Heart right ventricle (tissue), 16 donors: ENCODE results near the gene ZFR2. TPM values are rescaled to one million over a fixed set of nuclear protein-coding genes. Genes with fewer than 3 reads are reported as not detected.

ENCODE experiments used
- ATAC-seq, 8 donors: fragments of 200-7000 bp; cut with Tn5 transposase; one replicate each; pipeline ENCODE4 v1.9.1; 2020; ENCODE audit warnings: mild to moderate bottlenecking in 8 of 8, moderate library complexity in 8 of 8, moderate number of reproducible peaks in 1 of 8
- DNase-seq, 2 donors: peaks; one replicate each; pipeline ENCODE4 v3.0.0-alpha.2; 2020
- H3K27ac ChIP-seq, 10 donors: fragments of 200-600 bp; sonication (generic) in 2 of 10; one replicate each; pipeline versions ENCODE4 v1.5.0 to v1.8.0; 2020 to 2022; ENCODE audit warnings: mild to moderate bottlenecking in 3 of 10
- H3K27me3 ChIP-seq, 7 donors: fragments of 200-600 bp; one replicate each; pipeline ENCODE4 v1.8.0; 2021 to 2022; ENCODE audit warnings: mild to moderate bottlenecking in 2 of 7
- H3K36me3 ChIP-seq, 9 donors: fragments of 200-600 bp; sonication (generic) in 1 of 9; one replicate each; pipeline versions ENCODE4 v1.5.0 to v1.8.0; 2020 to 2022; ENCODE audit warnings: mild to moderate bottlenecking in 2 of 9
- H3K4me1 ChIP-seq, 9 donors: fragments of 200-600 bp; sonication (generic) in 1 of 9; one replicate each; pipeline versions ENCODE4 v1.5.0 to v1.8.0; 2020 to 2022; ENCODE audit warnings: mild to moderate bottlenecking in 4 of 9
- H3K4me3 ChIP-seq, 10 donors: fragments of 200-600 bp; sonication (generic) in 2 of 10; one replicate each; pipeline versions ENCODE4 v1.5.0 to v1.8.0; 2020 to 2022; ENCODE audit warnings: mild to moderate bottlenecking in 7 of 10, moderate library complexity in 2 of 10
- H3K9me3 ChIP-seq, 11 donors: fragments of 200-600 bp in 10 of 11; sonication (generic) in 2 of 11; one replicate each; pipeline versions ENCODE4 v1.5.0 to v1.8.0; 2013 to 2022; ENCODE audit warnings: mild to moderate bottlenecking in 2 of 11, control low read depth in 1 of 11, moderate library complexity in 1 of 11
- CTCF ChIP-seq, 9 donors: fragments of 200-600 bp; sonication (generic) in 2 of 9; IDR thresholded peaks; one replicate each; pipeline versions ENCODE4 v1.5.0 to v1.8.0; 2021 to 2022; ENCODE audit warnings: antibody characterized with exemption in 9 of 9, mild to moderate bottlenecking in 5 of 9, moderate library complexity in 1 of 9
- WGBS, 2 donors: extraction: QIAGEN DNeasy Blood & Tissue Kit; methylation state at CpG; one replicate each; pipeline ENCODE4 v1.1.7; 2013; ENCODE audit warnings: inconsistent platforms in 1 of 2; 5-methylcytosine and 5-hydroxymethylcytosine counted together
- intact Hi-C, 10 donors: fragments of 100-400 bp; cut with DNase I; formaldehyde crosslinking; loops; one replicate each; pipeline versions ENCODE4 v1.11.1 to v1.14.2; 2022
- polyA plus RNA-seq, 2 donors: library from polyadenylated mRNA; stranded (reverse); fragments of 200-250 nt; gene quantifications; one replicate each; pipeline ENCODE4 v1.2.3, GENCODE V29; 2013
- total RNA-seq, 10 donors: library from RNA; stranded (reverse); fragmentation: NEBNext Ultra II Directional in 3 of 10; extraction: Animal tissue kit (Norgen Biotek cat#: 25700) in 3 of 10; gene quantifications; one replicate each; pipeline versions ENCODE4 v1.2.1 to v1.2.4, GENCODE V29; 2021 to 2023
- donor health status: Arrhythmogenic right ventricular cardiomyopathy.
- donor health status: ischemic (EF 13 %, LVEDD 7.1; RV severe dilation, severe dysfunction).
- donor health status: healthy with polysubstance abuse.
- donor health status: DM: no; HTN: yes; CAD: no.
- donor health status: DM: no; HTN: no; CAD: no.
- donor health status: ischemic (EF 25% LVEDD 6.9; RV normal size, moderate dysfunction).
- donor health status: ischemic (EF 25% LVEDD 5.7; RV mildly dilated, moderate dysfunction).
- donor health status: healthy.
- donor health status: DM: yes; HTN: yes; CAD: no.
- donor health status: Ischemic cardiomyopathy.
- donor health status: ischemic (EF 35%, LVEDD 5.7; RV mildly dilated, moderate dysfunction).
- donor health status: nonischemic (EF 11% LVEDD 7.7; RV severe dilation, severe dysfunction).
- donor health status: DM: yes; HTN: yes; CAD: no.
- donor health status: PGD.
- donor health status: ischemic (EF 29% LVEDD 5.4; RV normal size, mild dysfunction).
- donor health status: nonischemic (EF 23%, LVEDD 6.1; RV moderate dilation, normal function).

ZFR2 gene
- total and polyA plus RNA-seq, 12 donors: 0.04 to 0.29 TPM; not detected in 10

GRCh38 chr19:3780786-3781304, 88.0 kb downstream of the ZFR2 start:
- Histone ChIP-seq H3K4me1 (peaks cover 0 to 11% (median 3%) of the 10 kb centered on the region in 9 donors), H3K27ac (no peak overlapping the region), H3K27me3 (peaks cover 16 to 39% (median 35%) of the 10 kb centered on the region in 7 donors), H3K9me3 (peaks cover 0 to 28% (median 21%) of the 10 kb centered on the region in 11 donors), H3K36me3 (no peaks in the 10 kb centered on the region), H3K4me3 (no peak overlapping the region)
- no peak for ATAC-seq
- intact Hi-C loops: loop anchor here in 2 of 10 donors (5.0 kb wide), 1 partner anchor 41 kb away; no protein-coding TSS in a partner anchor
- DNase-seq: no peak
- no peak for TF ChIP-seq CTCF (IDR thresholded peaks at IDR 0.05)
- WGBS, 2 donors: 90 to 92% methylated on average over 9 of the region's 9 CpGs

- no peak overlapping the region for H3K4me3 ChIP-seq
- 70 to 73% methylated on average over 44 of the region's 44 CpGs for whole genome bisulfite sequencing, 2 donors
- H3K9me3 ChIP-seq: peaks cover 0 to 28% (median 21%) of the 10 kb centered on the region in 11 donors
- TF ChIP-seq CTCF (IDR thresholded peaks at IDR 0.05): no peak
- H3K27me3 ChIP-seq: peaks cover 4 to 21% (median 18%) of the 10 kb centered on the region in 7 donors
- no peaks in the 10 kb centered on the region for H3K36me3 ChIP-seq
- intact Hi-C loops: no loop called here
- no peak overlapping the region for H3K27ac ChIP-seq
- no peaks in the 10 kb centered on the region for H3K4me1 ChIP-seq
- DNase-seq: no peak
- no peak for ATAC-seq
Observed at GRCh38 chr19:3778899-3779723, 89.7 kb downstream of the ZFR2 start.

- 88 to 89% methylated on average over 37 of the region's 37 CpGs for WGBS, 2 donors
- intact Hi-C loops: no loop called here
- TF ChIP-seq CTCF (IDR thresholded peaks at IDR 0.05): no peak
Observed at GRCh38 chr19:3778104-3778867, 90.6 kb downstream of the ZFR2 start.

GRCh38 chr19:3776479-3777040, 92.3 kb downstream of the ZFR2 start:
- no peak for TF ChIP-seq CTCF (IDR thresholded peaks at IDR 0.05)
- no peak overlapping the region for H3K4me3 ChIP-seq
- 81 to 92% methylated on average over 1 of the region's 1 CpG for WGBS, 2 donors
- H3K36me3 ChIP-seq: no peaks in the 10 kb centered on the region
- no peaks in the 10 kb centered on the region for H3K27me3 ChIP-seq
- H3K27ac ChIP-seq: no peak overlapping the region
- peaks cover 0 to 13% (median 9%) of the 10 kb centered on the region in 11 donors for H3K9me3 ChIP-seq
- DNase-seq (no peak), ATAC-seq (no peak)
- no peaks in the 10 kb centered on the region for H3K4me1 ChIP-seq
- intact Hi-C loops: no loop called here

More at GRCh38 chr19:3778104-3778867, 90.6 kb downstream of the ZFR2 start:
- H3K4me3 ChIP-seq: no peak overlapping the region
- H3K9me3 ChIP-seq: peaks cover 0 to 28% (median 21%) of the 10 kb centered on the region in 11 donors
- no peak overlapping the region for H3K27ac ChIP-seq
- ATAC-seq (no peak), DNase-seq (no peak)
- H3K36me3 ChIP-seq: no peaks in the 10 kb centered on the region
- no peaks in the 10 kb centered on the region for H3K4me1 ChIP-seq
- peaks cover 4 to 13% (median 10%) of the 10 kb centered on the region in 7 donors for H3K27me3 ChIP-seq
